ENCODE measurements around the gene LARP1B.
"Not testable (repeated sequence)": the region's sequence is repeated elsewhere in the genome, so short reads cannot be mapped to it uniquely, and the experiment has no call there.

- TF ChIP-seq CTCF (IDR thresholded peaks at IDR 0.05); ZFX (IDR thresholded peaks at IDR 0.05; ENCODE audit: borderline replicate concordance): not testable (repeated sequence)
These were observed 13.6 kb upstream of the LARP1B start for GRCh38 chr4:128047514-128047913.

Measured in 22Rv1 (cell line).